IMR-90 (cell line): ENCODE data around the gene HDAC3. TPM values are rescaled to one million over a fixed set of nuclear protein-coding genes. Genes with fewer than 3 reads are reported as not detected.
A peak's percentile ranks its signal among the peaks of the same experiment; 100 is the strongest.

ENCODE experiments used
- ATAC-seq: fragments of 200-7000 bp; cut with Tn5 transposase; 2 replicates; pipeline ENCODE4 v1.9.1; 2020; ENCODE audit warnings: low read depth, mild to moderate bottlenecking, moderate library complexity
- BruUV-seq: library from RNA; stranded (reverse); fragments of 400-500 nt; replicated peaks from 2 replicates; lab custom pipeline; 2021; lab: Mats Ljungman, UMichigan
- CTCF ChIA-PET: fragments of 300-600 bp; formaldehyde crosslinking; extraction: SDS; loops from one replicate; lab custom pipeline; 2021; ENCODE audit warnings: antibody characterized with exemption; lab: Yijun Ruan, JAX
- POLR2A ChIA-PET: fragments of 300-600 bp; sonication (Branson Sonifier 250); formaldehyde crosslinking; loops from one replicate; lab custom pipeline; 2022; ENCODE audit warnings: antibody characterized with exemption; ENCODE audit not compliant: unreplicated experiment; lab: Charles Lee
- DNase-seq: peaks from one replicate; pipeline ENCODE4 v3.0.0; 2013
- H2AFZ ChIP-seq: replicated peaks from 2 replicates; pipeline ENCODE3; 2013; ENCODE audit warnings: low read length, mild to moderate bottlenecking; ENCODE audit not compliant: poor library complexity
- H2AK5ac ChIP-seq: 2 replicates; pipeline ENCODE4 v1.6.1; 2013; ENCODE audit warnings: low read depth, low read length, inconsistent platforms
- H2AK9ac ChIP-seq: replicated peaks from 2 replicates; pipeline ENCODE3; 2013; ENCODE audit warnings: mild to moderate bottlenecking, low read depth, low read length, moderate library complexity; ENCODE audit not compliant: poor library complexity
- H2BK120ac ChIP-seq: 2 replicates; pipeline ENCODE4 v1.6.1; 2013; ENCODE audit warnings: low read depth, low read length, inconsistent platforms
- H2BK15ac ChIP-seq: 3 replicates; pipeline ENCODE4 v1.6.1; 2013; ENCODE audit warnings: low read depth, low read length, inconsistent platforms
- H2BK20ac ChIP-seq: 2 replicates; pipeline ENCODE4 v1.6.1; 2013; ENCODE audit warnings: low read depth, mild to moderate bottlenecking, inconsistent platforms, low read length, moderate library complexity
- H2BK5ac ChIP-seq: 2 replicates; pipeline ENCODE4 v1.6.1; 2013; ENCODE audit warnings: mild to moderate bottlenecking, low read depth, low read length, inconsistent platforms; ENCODE audit not compliant: poor library complexity, severe bottlenecking
- H3K14ac ChIP-seq: replicated peaks from 2 replicates; pipeline ENCODE4 v1.6.1; 2013; ENCODE audit warnings: low read depth, low read length, inconsistent platforms
- H3K18ac ChIP-seq: 2 replicates; pipeline ENCODE4 v1.6.1; 2013; ENCODE audit warnings: low read depth, low read length, control low read depth
- H3K23ac ChIP-seq: 2 replicates; pipeline ENCODE4 v1.6.1; 2013; ENCODE audit warnings: low read depth, low read length, inconsistent platforms
- H3K27ac ChIP-seq: 2 replicates; pipeline ENCODE4 v1.5.1; 2013; ENCODE audit warnings: mild to moderate bottlenecking, control low read depth, low read length; ENCODE audit not compliant: insufficient read depth
- H3K27me3 ChIP-seq: 2 replicates; pipeline ENCODE4 v1.6.1; 2013; ENCODE audit warnings: low read length; ENCODE audit not compliant: control insufficient read depth, insufficient read depth
- H3K36me3 ChIP-seq: 2 replicates; pipeline ENCODE4 v1.6.1; 2013; ENCODE audit warnings: low read length, mixed read lengths; ENCODE audit not compliant: control insufficient read depth, insufficient read depth
- H3K4ac ChIP-seq: 2 replicates; pipeline ENCODE4 v1.6.1; 2013; ENCODE audit warnings: low read depth, low read length, inconsistent platforms
- H3K4me1 ChIP-seq: 2 replicates; pipeline ENCODE4 v1.6.1; 2013; ENCODE audit warnings: low read length, mixed read lengths; ENCODE audit not compliant: control insufficient read depth, insufficient read depth
- H3K4me2 ChIP-seq: 2 replicates; pipeline ENCODE4 v1.6.1; 2013; ENCODE audit warnings: low read depth, mild to moderate bottlenecking, control low read depth, low read length, moderate library complexity
- H3K4me3 ChIP-seq: 2 replicates; pipeline ENCODE4 v1.5.1; 2013; ENCODE audit warnings: low read depth, mild to moderate bottlenecking, control low read depth, low read length, moderate library complexity; ENCODE audit not compliant: insufficient read depth
- H3K56ac ChIP-seq: 2 replicates; pipeline ENCODE4 v1.6.1; 2013; ENCODE audit warnings: low read length, inconsistent platforms; ENCODE audit not compliant: insufficient read depth; ENCODE audit errors: extremely low read depth
- H3K79me1 ChIP-seq, 2 experiments: 2 replicates each; pipeline ENCODE4 v1.6.1; 2013; ENCODE audit warnings: low read length in 2 of 2, inconsistent platforms in 1 of 2, low read depth in 1 of 2
- H3K9ac ChIP-seq: 2 replicates; pipeline ENCODE4 v1.6.1; 2013; ENCODE audit warnings: low read depth, low read length, control low read depth
- H3K9me1 ChIP-seq: 2 replicates; pipeline ENCODE4 v1.6.1; 2013; ENCODE audit warnings: low read length, inconsistent platforms; ENCODE audit not compliant: insufficient read depth
- H3K9me3 ChIP-seq: 2 replicates; pipeline ENCODE4 v1.6.1; 2013; ENCODE audit warnings: low read length; ENCODE audit not compliant: control insufficient read depth, insufficient read depth
- H4K20me1 ChIP-seq: 2 replicates; pipeline ENCODE4 v1.6.1; 2013; ENCODE audit warnings: low read length, inconsistent platforms; ENCODE audit not compliant: insufficient read depth
- H4K5ac ChIP-seq: 2 replicates; pipeline ENCODE4 v1.6.1; 2013; ENCODE audit warnings: mild to moderate bottlenecking, low read depth, low read length, control low read depth
- H4K8ac ChIP-seq, 2 experiments: 2 replicates each; pipeline ENCODE4 v1.6.1; 2013; ENCODE audit warnings: low read depth in 2 of 2, low read length in 2 of 2, control low read depth in 1 of 2, inconsistent platforms in 1 of 2
- H4K91ac ChIP-seq: 2 replicates; pipeline ENCODE4 v1.6.1; 2013; ENCODE audit warnings: low read depth, low read length, inconsistent platforms; ENCODE audit not compliant: insufficient read depth
- BHLHE40 ChIP-seq: fragments of 150-350 bp; IDR thresholded peaks from 2 replicates; pipeline ENCODE4 v1.6.1; 2016; ENCODE audit warnings: mild to moderate bottlenecking, low read depth, low read length
- CEBPB ChIP-seq: IDR thresholded peaks from 2 replicates; pipeline ENCODE4 v1.6.1; 2012; ENCODE audit warnings: low read depth, low read length, improper control_type of control experiment
- NFE2L2 ChIP-seq: fragments of 150-350 bp; IDR thresholded peaks from 2 replicates; pipeline ENCODE4 v1.6.1; 2016; ENCODE audit warnings: low read depth, mild to moderate bottlenecking, low read length
- POLR2A ChIP-seq: IDR thresholded peaks from 2 replicates; pipeline ENCODE4 v1.6.1; 2012; ENCODE audit warnings: mild to moderate bottlenecking, low read depth, low read length
- SMC3 ChIP-seq: fragments of 150-350 bp; IDR thresholded peaks from 2 replicates; pipeline ENCODE4 v1.6.1; 2016; ENCODE audit warnings: low read depth, mild to moderate bottlenecking, antibody characterized with exemption, low read length, moderate library complexity
- WGBS, 2 experiments: methylation state at CpG; one replicate each; pipeline versions ENCODE4 v1.1.5 to v1.1.7; 2013; ENCODE audit warnings: missing lambda C conversion rate in 2 of 2; ENCODE audit not compliant: insufficient read length in 1 of 2; ENCODE audit errors: extremely low coverage in 2 of 2; 5-methylcytosine and 5-hydroxymethylcytosine counted together
- dilution Hi-C: fragments of 300-500 bp; cut with HindIII; formaldehyde crosslinking; loops from one replicate; pipeline ENCODE4 v1.14.3; 2018; ENCODE audit warnings: low sequenced_read_pairs; ENCODE audit not compliant: unreplicated experiment
- in situ Hi-C: fragments of 300-500 bp; cut with MboI; formaldehyde crosslinking; loops from 3 replicates; pipeline ENCODE4 v1.14.3; 2019; ENCODE audit warnings: low sequenced_read_pairs, inconsistent platforms, mixed read lengths
- intact Hi-C: fragments of 100-400 bp; cut with micrococcal nuclease; formaldehyde crosslinking; loops from 2 replicates; pipeline ENCODE4 v1.10.0; 2022
- polyA plus RNA-seq, 3 experiments: library from polyadenylated mRNA; depleted of rRNA; stranded (reverse); fragments of >200 nt; gene quantifications; 2 replicates each; pipeline ENCODE4 v1.2.3, GENCODE V29; 2012; ENCODE audit warnings: low replicate concordance in 1 of 3
- total RNA-seq: library from RNA; depleted of rRNA; stranded (reverse); fragments of >200 nt; gene quantifications from 2 replicates; pipeline ENCODE4 v1.2.3, GENCODE V29; 2012
- TF ChIP-seq, protein P1 (sequence below): fragments of 150-350 bp; IDR thresholded peaks from 2 replicates; pipeline ENCODE4 v1.6.1; 2016; ENCODE audit warnings: low read depth, mild to moderate bottlenecking, low read length, moderate library complexity, borderline replicate concordance

Gene HDAC3
- total and polyA plus RNA-seq, 2 of the 4 experiments (the other 2 are of a cell fraction), result 84.2 to 89.7 TPM

DNA sequence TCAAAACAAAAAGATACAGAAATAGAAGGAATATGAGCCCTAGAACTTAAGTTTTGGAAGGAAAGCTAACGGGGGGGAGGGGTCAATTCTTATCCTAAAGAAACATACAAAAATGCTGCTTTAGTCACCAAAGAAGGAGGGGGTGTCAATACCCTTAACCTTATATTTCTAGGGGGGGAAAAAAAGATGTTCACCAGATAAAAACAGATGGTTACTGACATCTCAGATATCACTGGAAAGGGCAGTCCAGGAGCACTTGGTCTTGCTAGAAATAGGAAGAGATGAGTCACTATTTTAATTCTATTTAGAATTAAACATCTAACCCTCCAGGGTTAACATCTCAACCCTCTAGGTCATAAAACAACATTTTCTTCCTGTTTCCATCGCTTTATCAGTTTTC lies 19.5 kb downstream of the HDAC3 start:
- peaks cover 2% of the 10 kb centered on the region; the same call in 1 of the 2 replicates for H3K9me1 ChIP-seq
- H3K4me3 ChIP-seq, result no peak overlapping the region
- ChIA-PET POLR2A (no interaction called here), CTCF (interaction anchor here (1.0 to 6.7 kb wide), 3 partner anchors 9 to 75 kb away, joined by 3 to 94 read pairs (median 5); no protein-coding TSS in a partner anchor)
- no peak overlapping the region for H3K56ac ChIP-seq
- H2BK5ac ChIP-seq, result no peak overlapping the region
- ATAC-seq, result no peak
- in situ Hi-C loops (no loop called here), dilution Hi-C loops (no loop called here), intact Hi-C loops (no loop called here)
- no peak for TF ChIP-seq BHLHE40
- no peak for TF ChIP-seq CEBPB
- TF ChIP-seq, protein P1, sequence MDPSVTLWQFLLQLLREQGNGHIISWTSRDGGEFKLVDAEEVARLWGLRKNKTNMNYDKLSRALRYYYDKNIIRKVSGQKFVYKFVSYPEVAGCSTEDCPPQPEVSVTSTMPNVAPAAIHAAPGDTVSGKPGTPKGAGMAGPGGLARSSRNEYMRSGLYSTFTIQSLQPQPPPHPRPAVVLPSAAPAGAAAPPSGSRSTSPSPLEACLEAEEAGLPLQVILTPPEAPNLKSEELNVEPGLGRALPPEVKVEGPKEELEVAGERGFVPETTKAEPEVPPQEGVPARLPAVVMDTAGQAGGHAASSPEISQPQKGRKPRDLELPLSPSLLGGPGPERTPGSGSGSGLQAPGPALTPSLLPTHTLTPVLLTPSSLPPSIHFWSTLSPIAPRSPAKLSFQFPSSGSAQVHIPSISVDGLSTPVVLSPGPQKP, result no peak
- no peak for TF ChIP-seq POLR2A
- TF ChIP-seq SMC3, result no peak
- no peak for TF ChIP-seq NFE2L2
- no peak overlapping the region for H4K8ac ChIP-seq
- no peaks in the 10 kb centered on the region for H3K27me3 ChIP-seq
- H3K79me1 ChIP-seq, result peaks cover 14 to 35% of the 10 kb centered on the region in 2 experiments
- peak overlapping the region; percentile 99; the same call in 1 of the 2 replicates for H3K4me2 ChIP-seq
- H2AFZ ChIP-seq, result no peak overlapping the region
- no peak overlapping the region for H4K5ac ChIP-seq
- no peak overlapping the region for H3K9ac ChIP-seq
- H3K9me3 ChIP-seq, result no peaks in the 10 kb centered on the region
- 0 out of 2 replicates have a peak, but pooled peaks cover 3% of the 10 kb centered on the region for H3K4me1 ChIP-seq
- no peak overlapping the region for H3K14ac ChIP-seq
- no peak overlapping the region for H2AK5ac ChIP-seq
- no peak overlapping the region for H3K27ac ChIP-seq
- WGBS, 2 experiments, result no CpG with 5 or more reads among the region's 2 CpGs
- peak; percentile 29 for DNase-seq
- H3K4ac ChIP-seq, result no peak overlapping the region
- H2AK9ac ChIP-seq, result no peak overlapping the region
- H4K91ac ChIP-seq, result no peak overlapping the region
- BruUV-seq, result no TSS peak
- H4K20me1 ChIP-seq, result peaks cover 3% of the 10 kb centered on the region; the same call in 1 of the 2 replicates
- H2BK15ac ChIP-seq, result no peak overlapping the region
- H3K36me3 ChIP-seq, result peaks cover 12% of the 10 kb centered on the region
- no peak overlapping the region for H2BK120ac ChIP-seq
- H2BK20ac ChIP-seq, result no peak overlapping the region
- H3K18ac ChIP-seq, result no peak overlapping the region
- 0 out of 2 replicates have a peak overlapping the region, but pooled peaks have one; percentile 67 for H3K23ac ChIP-seq
